Measurements from ENCODE around the gene RHBDL2. TPM values are rescaled to one million over a fixed set of nuclear protein-coding genes. Genes with fewer than 3 reads are reported as not detected.
"Not testable (repeated sequence)": the region's sequence is repeated elsewhere in the genome, so short reads cannot be mapped to it uniquely, and the experiment has no call there.

The RHBDL2 gene
- total and polyA plus RNA-seq, 2 donors (not counting 1 experiment from before 2014, with no cell fraction given) = 1.2 to 1.5 TPM

GRCh38 chr1:38848071-38848470 is 93.6 kb downstream of the RHBDL2 start:
- no peak for TF ChIP-seq CTCF (conservative IDR thresholded peaks at IDR 0.05 in 1 of 2, IDR thresholded peaks at IDR 0.05 in 1 of 2; ENCODE audit: low read depth in 1 of 2, low read length in 2 of 2)
- no peak for TF ChIP-seq EZH2 (IDR thresholded peaks at IDR 0.05; ENCODE audit: low read length, missing control alignments)
- Histone ChIP-seq H3K79me2 (ENCODE audit: control insufficient read depth, insufficient read depth, low read length) (peaks cover 1% of the 10 kb centered on the region), H3K36me3 (ENCODE audit: control insufficient read depth, insufficient read depth, low read length) (peaks cover 4% of the 10 kb centered on the region), H3K4me3 (replicated peaks in 1 of 4; ENCODE audit: control extremely low read depth in 1 of 4, insufficient read depth in 1 of 4, low read depth in 3 of 4, low read length in 4 of 4) (no peak overlapping the region), H3K27ac (ENCODE audit: insufficient read depth, low read length) (no peak overlapping the region), H3K4me1 (ENCODE audit: control insufficient read depth, extremely low read depth, insufficient read depth, low read length) (no peaks in the 10 kb centered on the region), H4K20me1 (ENCODE audit: control insufficient read depth, extremely low read depth, insufficient read depth, low read length) (no peaks in the 10 kb centered on the region), H3K9ac (ENCODE audit: insufficient read depth, low read length) (no peak overlapping the region), H3K4me2 (ENCODE audit: extremely low read depth, insufficient read depth, low read length) (no peak overlapping the region), H3K27me3 (ENCODE audit: control insufficient read depth, insufficient read depth, low read length) (no peaks in the 10 kb centered on the region), H3K9me3 (ENCODE audit: control insufficient read depth, insufficient read depth, low read depth, low read length) (no peaks in the 10 kb centered on the region), H2AFZ (ENCODE audit: low read length) (no peak overlapping the region)
- no peak for DNase-seq (ENCODE audit: low read depth in 2 of 2)

GRCh38 chr1:38846210-38846609 is 95.4 kb downstream of the RHBDL2 start:
- H3K4me1 ChIP-seq (ENCODE audit: control insufficient read depth, extremely low read depth, insufficient read depth, low read length) = no peaks in the 10 kb centered on the region
- H3K79me2 ChIP-seq (ENCODE audit: control insufficient read depth, insufficient read depth, low read length) = peaks cover 1% of the 10 kb centered on the region
- no peak overlapping the region for H3K4me3 ChIP-seq (replicated peaks in 1 of 4; ENCODE audit: control extremely low read depth in 1 of 4, insufficient read depth in 1 of 4, low read depth in 3 of 4, low read length in 4 of 4)
- no peak for DNase-seq (ENCODE audit: low read depth in 2 of 2)
- H3K9me3 ChIP-seq (ENCODE audit: control insufficient read depth, insufficient read depth, low read depth, low read length) = no peaks in the 10 kb centered on the region
- H3K36me3 ChIP-seq (ENCODE audit: control insufficient read depth, insufficient read depth, low read length) = peaks cover 4% of the 10 kb centered on the region
- TF ChIP-seq CTCF (conservative IDR thresholded peaks at IDR 0.05 in 1 of 2, IDR thresholded peaks at IDR 0.05 in 1 of 2; ENCODE audit: low read depth in 1 of 2, low read length in 2 of 2) (no peak), EZH2 (IDR thresholded peaks at IDR 0.05; ENCODE audit: low read length, missing control alignments) (no peak)
- H3K4me2 ChIP-seq (ENCODE audit: extremely low read depth, insufficient read depth, low read length) = no peak overlapping the region
- H4K20me1 ChIP-seq (ENCODE audit: control insufficient read depth, extremely low read depth, insufficient read depth, low read length) = no peaks in the 10 kb centered on the region
- no peaks in the 10 kb centered on the region for H3K27me3 ChIP-seq (ENCODE audit: control insufficient read depth, insufficient read depth, low read length)
- H2AFZ ChIP-seq (ENCODE audit: low read length) = no peak overlapping the region
- no peak overlapping the region for H3K9ac ChIP-seq (ENCODE audit: insufficient read depth, low read length)
- H3K27ac ChIP-seq (ENCODE audit: insufficient read depth, low read length) = no peak overlapping the region

GRCh38 chr1:38845088-38845487 is 96.5 kb downstream of the RHBDL2 start:
- not testable (repeated sequence) for H3K27ac ChIP-seq (ENCODE audit: insufficient read depth, low read length); H3K4me3 ChIP-seq (replicated peaks in 1 of 4; ENCODE audit: control extremely low read depth in 1 of 4, insufficient read depth in 1 of 4, low read depth in 3 of 4, low read length in 4 of 4); H3K4me2 ChIP-seq (ENCODE audit: extremely low read depth, insufficient read depth, low read length); H3K79me2 ChIP-seq (ENCODE audit: control insufficient read depth, insufficient read depth, low read length); H2AFZ ChIP-seq (ENCODE audit: low read length); H3K9me3 ChIP-seq (ENCODE audit: control insufficient read depth, insufficient read depth, low read depth, low read length); H3K36me3 ChIP-seq (ENCODE audit: control insufficient read depth, insufficient read depth, low read length); H3K4me1 ChIP-seq (ENCODE audit: control insufficient read depth, extremely low read depth, insufficient read depth, low read length); H4K20me1 ChIP-seq (ENCODE audit: control insufficient read depth, extremely low read depth, insufficient read depth, low read length); H3K9ac ChIP-seq (ENCODE audit: insufficient read depth, low read length); DNase-seq (ENCODE audit: low read depth in 2 of 2); H3K27me3 ChIP-seq (ENCODE audit: control insufficient read depth, insufficient read depth, low read length)
